Mucosa of descending colon (tissue), 3 donors: Measurements from ENCODE around the gene TGFB2. TPM values are rescaled to one million over a fixed set of nuclear protein-coding genes. Genes with fewer than 3 reads are reported as not detected.

Source experiments
- ATAC-seq: fragments of 200-7000 bp; cut with Tn5 transposase; one replicate; pipeline ENCODE4 v1.9.1; 2020; ENCODE audit warnings: mild to moderate bottlenecking, moderate library complexity
- DNase-seq, 3 donors: peaks; one replicate each; pipeline ENCODE4 v3.0.0-alpha.2; 2020
- H3K36me3 ChIP-seq: fragments of 200-600 bp; one replicate; pipeline ENCODE4 v1.8.0; 2021; ENCODE audit warnings: low read depth, mild to moderate bottlenecking
- H3K4me1 ChIP-seq: fragments of 200-600 bp; one replicate; pipeline ENCODE4 v1.8.0; 2021; ENCODE audit warnings: low read depth, mild to moderate bottlenecking
- H3K4me3 ChIP-seq: fragments of 200-600 bp; one replicate; pipeline ENCODE4 v1.8.0; 2021; ENCODE audit warnings: mild to moderate bottlenecking
- H3K9me3 ChIP-seq: fragments of 200-600 bp; one replicate; pipeline ENCODE4 v1.8.0; 2021; ENCODE audit warnings: mild to moderate bottlenecking
- intact Hi-C, 2 donors: fragments of 100-400 bp; cut with DNase I in 1 of 2; cut with micrococcal nuclease in 1 of 2; formaldehyde crosslinking; loops; one replicate each; pipeline versions ENCODE4 v1.11.0 to v1.11.1; 2022; cut with DNase I, micrococcal nuclease
- total RNA-seq, 3 donors: library from RNA; stranded (reverse); fragmentation: NEBNext Ultra II Directional in 2 of 3; extraction: Animal tissue kit (Norgen Biotek cat#: 25700) in 2 of 3; gene quantifications; one replicate each; pipeline versions ENCODE4 v1.2.1 to v1.2.4, GENCODE V29; 2021 to 2023
- TF ChIP-seq, protein P1 (sequence below): fragments of 200-600 bp; IDR thresholded peaks from one replicate; pipeline ENCODE4 v1.8.0; 2022; ENCODE audit warnings: antibody characterized with exemption, mild to moderate bottlenecking
- donor health status: DM: no; HTN: no; CAD: no; lungs with moderate emphysema.
- donor health status: DM: no; HTN: no; CAD: no.
- donor health status: DM: no; HTN: yes; CAD: no.

Gene TGFB2
- total RNA-seq, 3 donors from 2014 or later, result 0.09 to 8.5 (median 0.48) TPM

DNA sequence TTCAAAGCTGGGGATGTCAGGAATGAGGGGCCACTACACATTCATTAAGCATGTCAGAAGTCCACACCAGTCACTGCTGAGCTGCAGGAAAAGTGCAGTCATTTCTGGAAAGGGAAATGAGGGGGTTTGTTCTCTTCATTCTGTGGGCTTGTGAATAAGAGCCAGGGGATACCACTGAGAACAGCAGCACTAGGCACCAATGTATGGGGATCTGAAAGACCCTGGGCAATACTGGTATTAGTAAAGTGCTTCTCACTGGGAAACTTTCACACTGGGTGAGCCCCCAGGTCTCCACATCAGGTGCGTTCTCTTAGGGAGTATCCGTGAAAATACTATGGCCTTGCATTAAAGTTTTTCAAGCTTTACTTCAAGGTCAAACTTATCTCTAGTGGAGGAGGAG, 49.9 kb downstream of the TGFB2 start:
- Histone ChIP-seq H3K9me3 (no peaks in the 10 kb centered on the region), H3K36me3 (no peaks in the 10 kb centered on the region), H3K4me1 (no peaks in the 10 kb centered on the region), H3K4me3 (no peak overlapping the region)
- ATAC-seq (no peak), DNase-seq (no peak)
- intact Hi-C loops, result no loop called here
- TF ChIP-seq, protein P1, sequence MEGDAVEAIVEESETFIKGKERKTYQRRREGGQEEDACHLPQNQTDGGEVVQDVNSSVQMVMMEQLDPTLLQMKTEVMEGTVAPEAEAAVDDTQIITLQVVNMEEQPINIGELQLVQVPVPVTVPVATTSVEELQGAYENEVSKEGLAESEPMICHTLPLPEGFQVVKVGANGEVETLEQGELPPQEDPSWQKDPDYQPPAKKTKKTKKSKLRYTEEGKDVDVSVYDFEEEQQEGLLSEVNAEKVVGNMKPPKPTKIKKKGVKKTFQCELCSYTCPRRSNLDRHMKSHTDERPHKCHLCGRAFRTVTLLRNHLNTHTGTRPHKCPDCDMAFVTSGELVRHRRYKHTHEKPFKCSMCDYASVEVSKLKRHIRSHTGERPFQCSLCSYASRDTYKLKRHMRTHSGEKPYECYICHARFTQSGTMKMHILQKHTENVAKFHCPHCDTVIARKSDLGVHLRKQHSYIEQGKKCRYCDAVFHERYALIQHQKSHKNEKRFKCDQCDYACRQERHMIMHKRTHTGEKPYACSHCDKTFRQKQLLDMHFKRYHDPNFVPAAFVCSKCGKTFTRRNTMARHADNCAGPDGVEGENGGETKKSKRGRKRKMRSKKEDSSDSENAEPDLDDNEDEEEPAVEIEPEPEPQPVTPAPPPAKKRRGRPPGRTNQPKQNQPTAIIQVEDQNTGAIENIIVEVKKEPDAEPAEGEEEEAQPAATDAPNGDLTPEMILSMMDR, result no peak

- H3K36me3 ChIP-seq, result no peaks in the 10 kb centered on the region
- DNase-seq, result no peak
- no peak for ATAC-seq
- TF ChIP-seq, protein P1, result no peak
- intact Hi-C loops, result no loop called here
- no peak overlapping the region for H3K4me3 ChIP-seq
- no peaks in the 10 kb centered on the region for H3K9me3 ChIP-seq
- H3K4me1 ChIP-seq, result no peaks in the 10 kb centered on the region
These were observed 50.8 kb downstream of the TGFB2 start for GRCh38 chr1:218395916-218396315.

GRCh38 chr1:218397752-218398339, 52.7 kb downstream of the TGFB2 start:
- no peaks in the 10 kb centered on the region for H3K9me3 ChIP-seq
- TF ChIP-seq, protein P1, result no peak
- H3K4me1 ChIP-seq, result no peaks in the 10 kb centered on the region
- intact Hi-C loops, result no loop called here
- DNase-seq (no peak), ATAC-seq (no peak)
- H3K36me3 ChIP-seq, result no peaks in the 10 kb centered on the region
- H3K4me3 ChIP-seq, result no peak overlapping the region

- ATAC-seq (no peak), DNase-seq (no peak)
- H3K4me1 ChIP-seq, result no peaks in the 10 kb centered on the region
- TF ChIP-seq, protein P1, result no peak
- no peaks in the 10 kb centered on the region for H3K9me3 ChIP-seq
- intact Hi-C loops, result no loop called here
- H3K4me3 ChIP-seq, result no peak overlapping the region
- no peaks in the 10 kb centered on the region for H3K36me3 ChIP-seq
These were observed 55.5 kb downstream of the TGFB2 start for GRCh38 chr1:218400624-218401023.

GRCh38 chr1:218401441-218401997, 56.4 kb downstream of the TGFB2 start:
- H3K9me3 ChIP-seq, result no peaks in the 10 kb centered on the region
- no peaks in the 10 kb centered on the region for H3K4me1 ChIP-seq
- no peak for ATAC-seq
- H3K4me3 ChIP-seq, result no peak overlapping the region
- H3K36me3 ChIP-seq, result no peaks in the 10 kb centered on the region
- intact Hi-C loops, result no loop called here
- no peak for DNase-seq
- TF ChIP-seq, protein P1, result no peak
